ENCODE measurements around the gene TRIM38. TPM values are rescaled to one million over a fixed set of nuclear protein-coding genes. Genes with fewer than 3 reads are reported as not detected.

TRIM38 gene
- total and polyA plus RNA-seq, 2 of the 13 experiments (the other 11 are each of a cell fraction or from before 2014, with no cell fraction given): 2.5 to 3.1 TPM

GRCh38 chr6:26031595-26032339, 69.2 kb downstream of the TRIM38 start (continued):
- TF ChIP-seq ZNF7 (CRISPR knock-in tag; IDR thresholded peaks at IDR 0.05): peak; percentile 51; the same call in 1 of the 2 replicates
- TF ChIP-seq ZNF740 (CRISPR knock-in tag; IDR thresholded peaks at IDR 0.05): no peak
- TF ChIP-seq KAT2B (IDR thresholded peaks at IDR 0.05; ENCODE audit: borderline replicate concordance, low read depth, low read length): no peak
- TF ChIP-seq KDM6A (CRISPR knock-in tag; IDR thresholded peaks at IDR 0.05; ENCODE audit: low read depth): no peak
- 0 out of 2 replicates have a peak, but pooled peaks have one; percentile 79 for TF ChIP-seq ZSCAN30 (CRISPR knock-in tag; IDR thresholded peaks at IDR 0.05)
- TF ChIP-seq LBX2 (CRISPR knock-in tag; IDR thresholded peaks at IDR 0.05; ENCODE audit: borderline replicate concordance): no peak
- TF ChIP-seq ZNF576 (CRISPR knock-in tag; IDR thresholded peaks at IDR 0.05): peak; percentile 84; the same call in 1 of the 2 replicates
- TF ChIP-seq PHF20 (CRISPR knock-in tag; IDR thresholded peaks at IDR 0.05): 0 out of 2 replicates have a peak, but pooled peaks have one; percentile 17
- peak; percentile 91 for TF ChIP-seq KDM5B (CRISPR knock-in tag; IDR thresholded peaks at IDR 0.05; ENCODE audit: borderline replicate concordance)
- TF ChIP-seq AGO1 (IDR thresholded peaks at IDR 0.05; ENCODE audit: low read depth, low read length, poor library complexity, severe bottlenecking): peak; percentile 55
- no peak for TF ChIP-seq NBN (conservative IDR thresholded peaks at IDR 0.05)
- TF ChIP-seq MZF1 (CRISPR knock-in tag; IDR thresholded peaks at IDR 0.05; ENCODE audit: borderline replicate concordance): no peak
- TF ChIP-seq YEATS2 (CRISPR knock-in tag; IDR thresholded peaks at IDR 0.05; ENCODE audit: borderline replicate concordance): peak; percentile 61
- peak; percentile 100 for TF ChIP-seq AFF4 (CRISPR knock-in tag; IDR thresholded peaks at IDR 0.05)
- TF ChIP-seq ZNF839 (CRISPR knock-in tag; IDR thresholded peaks at IDR 0.05; ENCODE audit: borderline replicate concordance): peak; percentile 85; the same call in 1 of the 2 replicates
- no peak; the same call in 1 of the 2 replicates for TF ChIP-seq ELF3 (CRISPR knock-in tag; IDR thresholded peaks at IDR 0.05)
- peak; percentile 73 for TF ChIP-seq MAX (IDR thresholded peaks at IDR 0.05)
- peak; percentile 92 for TF ChIP-seq ZFX (CRISPR knock-in tag; IDR thresholded peaks at IDR 0.05; ENCODE audit: low read depth)
- TF ChIP-seq ZSCAN20 (CRISPR knock-in tag; IDR thresholded peaks at IDR 0.05; ENCODE audit: borderline replicate concordance): peak; percentile 78; the same call in 1 of the 2 replicates
- TF ChIP-seq HMG20B (CRISPR knock-in tag; conservative IDR thresholded peaks at IDR 0.05): peak; percentile 66; the same call in 1 of the 2 replicates
- TF ChIP-seq ZNF547 (CRISPR knock-in tag; IDR thresholded peaks at IDR 0.05): peak; percentile 97; the same call in 1 of the 2 replicates
- peak; percentile 96; the same call in 1 of the 2 replicates for TF ChIP-seq ZNF550 (CRISPR knock-in tag; IDR thresholded peaks at IDR 0.05; ENCODE audit: borderline replicate concordance)
- no peak for TF ChIP-seq PHB2 (IDR thresholded peaks at IDR 0.05; ENCODE audit: partially characterized antibody)
- peak; percentile 75 for TF ChIP-seq GATAD2A (CRISPR knock-in tag; IDR thresholded peaks at IDR 0.05)
- peak; percentile 91 for TF ChIP-seq ZSCAN21 (CRISPR knock-in tag; IDR thresholded peaks at IDR 0.05; ENCODE audit: borderline replicate concordance)
- peak; percentile 35; the same call in 1 of the 2 replicates for TF ChIP-seq KDM5A (IDR thresholded peaks at IDR 0.05; ENCODE audit: borderline replicate concordance, low read length)
